Measurements from ENCODE around the gene KDM2A.

KDM2A gene

GRCh38 chr11:67262731-67263675 is 143.9 kb downstream of the KDM2A start:
- FAIRE-seq = peak; percentile 55

- FAIRE-seq = no peak
Observed at GRCh38 chr11:67264260-67264659, 145.2 kb downstream of the KDM2A start.

- no peak for FAIRE-seq
Observed at GRCh38 chr11:67264877-67265632, 146.0 kb downstream of the KDM2A start.

- no peak for FAIRE-seq
Observed at GRCh38 chr11:67265633-67266448, 146.8 kb downstream of the KDM2A start.

- no peak for FAIRE-seq
Observed at GRCh38 chr11:67266449-67267187, 147.6 kb downstream of the KDM2A start, which contains the start of gene GRK2. TSS of gene GRK2 (plus strand) at chr11:67266473. CDS start at chr11:67266700, 227 bp downstream.

GRCh38 chr11:67267188-67268080 is 148.4 kb downstream of the KDM2A start:
- no peak for FAIRE-seq

- FAIRE-seq = no peak
Observed at GRCh38 chr11:67268081-67268961, 149.3 kb downstream of the KDM2A start.

- FAIRE-seq = no peak
Observed at GRCh38 chr11:67268962-67269268, 149.9 kb downstream of the KDM2A start.

GRCh38 chr11:67269401-67270255 is 150.6 kb downstream of the KDM2A start:
- FAIRE-seq = no peak

GRCh38 chr11:67270256-67271204 is 151.5 kb downstream of the KDM2A start:
- FAIRE-seq = no peak

- no peak for FAIRE-seq
Observed at GRCh38 chr11:67271205-67271540, 152.1 kb downstream of the KDM2A start.

- no peak for FAIRE-seq
Observed at GRCh38 chr11:67271541-67272284, 152.7 kb downstream of the KDM2A start.

- FAIRE-seq = no peak
Observed at GRCh38 chr11:67272327-67273259, 153.5 kb downstream of the KDM2A start.

GRCh38 chr11:67273260-67273990 is 154.4 kb downstream of the KDM2A start:
- FAIRE-seq = no peak
